ENCODE measurements around the gene COL5A3. TPM values are rescaled to one million over a fixed set of nuclear protein-coding genes. Genes with fewer than 3 reads are reported as not detected.
"Not testable (repeated sequence)": the region's sequence is repeated elsewhere in the genome, so short reads cannot be mapped to it uniquely, and the experiment has no call there.

Gene COL5A3
- polyA plus RNA-seq, 1 donor from 2014 or later: 0.11 TPM

DNA sequence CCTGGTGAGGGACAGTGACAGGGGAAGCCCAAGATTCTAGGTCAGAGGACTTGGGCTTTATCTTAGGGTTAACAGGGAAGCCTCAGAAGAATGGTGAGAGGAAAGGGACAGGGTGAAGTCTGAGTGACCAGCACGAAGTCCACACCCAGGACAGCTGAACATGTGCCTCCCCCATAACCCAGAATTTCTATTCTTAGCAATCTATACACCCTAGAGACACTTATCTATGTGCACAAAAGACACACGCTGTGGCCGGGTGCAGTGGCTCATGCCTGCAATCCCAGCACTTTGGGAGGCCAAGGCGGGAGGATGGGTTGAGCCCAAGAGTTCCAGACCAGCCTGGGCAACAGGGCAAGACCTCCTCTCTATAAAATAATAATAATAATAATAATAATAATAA lies 62.9 kb downstream of the COL5A3 start:
- Histone ChIP-seq H3K4me3 (ENCODE audit: low read length) (no peak overlapping the region), H3K27ac (ENCODE audit: low read length) (no peak overlapping the region), H3K27me3 (ENCODE audit: insufficient read depth, low read depth, low read length) (no peaks in the 10 kb centered on the region), H3K79me2 (replicated peaks; ENCODE audit: insufficient read depth, low read length) (no peaks in the 10 kb centered on the region), H3F3A (ENCODE audit: insufficient read depth, low read length, poor library complexity, severe bottlenecking) (no peaks in the 10 kb centered on the region), H3K9me2 (ENCODE audit: insufficient read depth, low read length) (no peaks in the 10 kb centered on the region), H3K9me3 (ENCODE audit: low read length) (no peaks in the 10 kb centered on the region), H4K20me1 (ENCODE audit: insufficient read depth) (no peaks in the 10 kb centered on the region), H2AFZ (ENCODE audit: low read depth, low read length) (no peak overlapping the region), H3K9ac (ENCODE audit: low read length) (no peak overlapping the region), H3K36me3 (ENCODE audit: insufficient read depth, low read length) (no peaks in the 10 kb centered on the region), H3K4me2 (ENCODE audit: low read length) (no peak overlapping the region)
- TF ChIP-seq, protein P1, sequence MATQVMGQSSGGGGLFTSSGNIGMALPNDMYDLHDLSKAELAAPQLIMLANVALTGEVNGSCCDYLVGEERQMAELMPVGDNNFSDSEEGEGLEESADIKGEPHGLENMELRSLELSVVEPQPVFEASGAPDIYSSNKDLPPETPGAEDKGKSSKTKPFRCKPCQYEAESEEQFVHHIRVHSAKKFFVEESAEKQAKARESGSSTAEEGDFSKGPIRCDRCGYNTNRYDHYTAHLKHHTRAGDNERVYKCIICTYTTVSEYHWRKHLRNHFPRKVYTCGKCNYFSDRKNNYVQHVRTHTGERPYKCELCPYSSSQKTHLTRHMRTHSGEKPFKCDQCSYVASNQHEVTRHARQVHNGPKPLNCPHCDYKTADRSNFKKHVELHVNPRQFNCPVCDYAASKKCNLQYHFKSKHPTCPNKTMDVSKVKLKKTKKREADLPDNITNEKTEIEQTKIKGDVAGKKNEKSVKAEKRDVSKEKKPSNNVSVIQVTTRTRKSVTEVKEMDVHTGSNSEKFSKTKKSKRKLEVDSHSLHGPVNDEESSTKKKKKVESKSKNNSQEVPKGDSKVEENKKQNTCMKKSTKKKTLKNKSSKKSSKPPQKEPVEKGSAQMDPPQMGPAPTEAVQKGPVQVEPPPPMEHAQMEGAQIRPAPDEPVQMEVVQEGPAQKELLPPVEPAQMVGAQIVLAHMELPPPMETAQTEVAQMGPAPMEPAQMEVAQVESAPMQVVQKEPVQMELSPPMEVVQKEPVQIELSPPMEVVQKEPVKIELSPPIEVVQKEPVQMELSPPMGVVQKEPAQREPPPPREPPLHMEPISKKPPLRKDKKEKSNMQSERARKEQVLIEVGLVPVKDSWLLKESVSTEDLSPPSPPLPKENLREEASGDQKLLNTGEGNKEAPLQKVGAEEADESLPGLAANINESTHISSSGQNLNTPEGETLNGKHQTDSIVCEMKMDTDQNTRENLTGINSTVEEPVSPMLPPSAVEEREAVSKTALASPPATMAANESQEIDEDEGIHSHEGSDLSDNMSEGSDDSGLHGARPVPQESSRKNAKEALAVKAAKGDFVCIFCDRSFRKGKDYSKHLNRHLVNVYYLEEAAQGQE (IDR thresholded peaks at IDR 0.05; ENCODE audit: borderline replicate concordance): no peak
- TF ChIP-seq RAD21 (conservative IDR thresholded peaks at IDR 0.05) (no peak), MXI1 (conservative IDR thresholded peaks at IDR 0.05; ENCODE audit: poor library complexity, severe bottlenecking) (no peak), EP300 (conservative IDR thresholded peaks at IDR 0.05; ENCODE audit: poor library complexity, severe bottlenecking) (no peak), POLR2AphosphoS5 (IDR thresholded peaks at IDR 0.05) (no peak), EZH2 (IDR thresholded peaks at IDR 0.05; ENCODE audit: borderline replicate concordance, insufficient read depth, low read length, poor library complexity, severe bottlenecking) (no peak), SMC3 (conservative IDR thresholded peaks at IDR 0.05; ENCODE audit: poor library complexity) (no peak), TAF1 (IDR thresholded peaks at IDR 0.05; ENCODE audit: low read depth) (no peak)
- TF ChIP-seq, protein P2, sequence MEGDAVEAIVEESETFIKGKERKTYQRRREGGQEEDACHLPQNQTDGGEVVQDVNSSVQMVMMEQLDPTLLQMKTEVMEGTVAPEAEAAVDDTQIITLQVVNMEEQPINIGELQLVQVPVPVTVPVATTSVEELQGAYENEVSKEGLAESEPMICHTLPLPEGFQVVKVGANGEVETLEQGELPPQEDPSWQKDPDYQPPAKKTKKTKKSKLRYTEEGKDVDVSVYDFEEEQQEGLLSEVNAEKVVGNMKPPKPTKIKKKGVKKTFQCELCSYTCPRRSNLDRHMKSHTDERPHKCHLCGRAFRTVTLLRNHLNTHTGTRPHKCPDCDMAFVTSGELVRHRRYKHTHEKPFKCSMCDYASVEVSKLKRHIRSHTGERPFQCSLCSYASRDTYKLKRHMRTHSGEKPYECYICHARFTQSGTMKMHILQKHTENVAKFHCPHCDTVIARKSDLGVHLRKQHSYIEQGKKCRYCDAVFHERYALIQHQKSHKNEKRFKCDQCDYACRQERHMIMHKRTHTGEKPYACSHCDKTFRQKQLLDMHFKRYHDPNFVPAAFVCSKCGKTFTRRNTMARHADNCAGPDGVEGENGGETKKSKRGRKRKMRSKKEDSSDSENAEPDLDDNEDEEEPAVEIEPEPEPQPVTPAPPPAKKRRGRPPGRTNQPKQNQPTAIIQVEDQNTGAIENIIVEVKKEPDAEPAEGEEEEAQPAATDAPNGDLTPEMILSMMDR (IDR thresholded peaks at IDR 0.05; ENCODE audit: poor library complexity, severe bottlenecking): no peak

- not testable (repeated sequence) for H3K79me2 ChIP-seq (replicated peaks; ENCODE audit: insufficient read depth, low read length); H3K9me3 ChIP-seq (ENCODE audit: low read length); H2AFZ ChIP-seq (ENCODE audit: low read depth, low read length); H3K9me2 ChIP-seq (ENCODE audit: insufficient read depth, low read length); H3K27me3 ChIP-seq (ENCODE audit: insufficient read depth, low read depth, low read length); H3K36me3 ChIP-seq (ENCODE audit: insufficient read depth, low read length); H3K4me2 ChIP-seq (ENCODE audit: low read length); H3K9ac ChIP-seq (ENCODE audit: low read length); H4K20me1 ChIP-seq (ENCODE audit: insufficient read depth); H3K27ac ChIP-seq (ENCODE audit: low read length); H3F3A ChIP-seq (ENCODE audit: insufficient read depth, low read length, poor library complexity, severe bottlenecking); H3K4me3 ChIP-seq (ENCODE audit: low read length)
Measured at GRCh38 chr19:9946528-9947125, 63.7 kb downstream of the COL5A3 start.

All from neural cell (in vitro differentiated cells).